ENCODE results near the gene KRT17.
"Not testable (repeated sequence)": the region's sequence is repeated elsewhere in the genome, so short reads cannot be mapped to it uniquely, and the experiment has no call there.

KRT17 gene

DNA sequence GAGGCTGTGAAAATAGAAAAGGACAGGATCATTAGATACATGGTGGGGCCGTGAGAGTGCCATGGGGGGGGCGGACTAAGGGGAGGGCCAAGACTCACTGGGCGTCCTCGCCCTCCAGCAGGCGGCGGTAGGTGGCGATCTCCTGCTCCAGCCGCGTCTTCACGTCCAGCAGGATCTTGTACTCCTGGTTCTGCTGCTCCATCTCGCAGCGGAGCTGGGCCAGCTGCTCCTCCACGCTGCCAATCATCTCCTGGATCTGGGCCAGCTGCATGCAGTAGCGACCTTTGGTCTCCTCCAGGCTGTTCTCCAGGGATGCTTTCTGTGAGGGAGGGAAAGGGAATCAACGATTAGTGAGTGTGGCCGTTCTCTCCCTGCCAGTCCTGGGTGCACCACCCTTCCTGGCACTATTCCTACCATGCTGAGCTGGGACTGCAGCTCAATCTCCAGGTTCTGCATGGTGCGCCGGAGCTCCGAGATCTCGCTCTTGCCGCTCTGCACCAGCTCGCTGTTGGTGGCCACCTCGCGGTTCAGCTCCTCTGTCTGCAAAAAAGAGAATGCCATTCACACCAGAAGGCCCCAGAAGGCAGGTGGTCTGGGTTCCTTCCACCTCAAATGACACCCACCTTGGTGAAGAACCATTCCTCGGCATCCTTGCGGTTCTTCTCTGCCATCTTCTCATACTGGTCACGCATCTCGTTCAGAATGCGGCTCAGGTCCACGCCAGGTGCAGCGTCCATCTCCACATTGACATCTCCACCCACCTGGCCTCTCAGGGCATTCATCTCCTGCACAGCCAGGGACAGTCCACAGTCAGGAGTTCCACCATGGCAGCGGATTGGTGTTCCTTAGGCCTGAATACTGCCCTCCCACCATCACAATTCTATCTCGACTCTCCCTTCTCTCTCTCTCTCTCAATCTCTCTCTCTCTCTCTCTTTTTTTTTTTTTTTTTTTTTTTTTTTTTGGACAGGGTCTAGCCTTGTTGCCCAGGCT lies 40.9 kb downstream of the KRT17 start:
- no peak for DNase-seq
- Histone ChIP-seq H3K27me3 (peaks cover 0 to 6% of the 10 kb centered on the region in 2 donors), H3K9me3 (no peaks in the 10 kb centered on the region), H3K36me3 (no peaks in the 10 kb centered on the region), H3K4me3 (no peak overlapping the region), H3K4me1 (peaks cover 0 to 18% (median 3%) of the 10 kb centered on the region in 4 donors), H3K27ac (no peak overlapping the region)
- intact Hi-C loops (cut with DNase I; ENCODE audit: low total_unique reads), result no loop called here
- no peak for TF ChIP-seq CTCF (IDR thresholded peaks at IDR 0.05)

DNA sequence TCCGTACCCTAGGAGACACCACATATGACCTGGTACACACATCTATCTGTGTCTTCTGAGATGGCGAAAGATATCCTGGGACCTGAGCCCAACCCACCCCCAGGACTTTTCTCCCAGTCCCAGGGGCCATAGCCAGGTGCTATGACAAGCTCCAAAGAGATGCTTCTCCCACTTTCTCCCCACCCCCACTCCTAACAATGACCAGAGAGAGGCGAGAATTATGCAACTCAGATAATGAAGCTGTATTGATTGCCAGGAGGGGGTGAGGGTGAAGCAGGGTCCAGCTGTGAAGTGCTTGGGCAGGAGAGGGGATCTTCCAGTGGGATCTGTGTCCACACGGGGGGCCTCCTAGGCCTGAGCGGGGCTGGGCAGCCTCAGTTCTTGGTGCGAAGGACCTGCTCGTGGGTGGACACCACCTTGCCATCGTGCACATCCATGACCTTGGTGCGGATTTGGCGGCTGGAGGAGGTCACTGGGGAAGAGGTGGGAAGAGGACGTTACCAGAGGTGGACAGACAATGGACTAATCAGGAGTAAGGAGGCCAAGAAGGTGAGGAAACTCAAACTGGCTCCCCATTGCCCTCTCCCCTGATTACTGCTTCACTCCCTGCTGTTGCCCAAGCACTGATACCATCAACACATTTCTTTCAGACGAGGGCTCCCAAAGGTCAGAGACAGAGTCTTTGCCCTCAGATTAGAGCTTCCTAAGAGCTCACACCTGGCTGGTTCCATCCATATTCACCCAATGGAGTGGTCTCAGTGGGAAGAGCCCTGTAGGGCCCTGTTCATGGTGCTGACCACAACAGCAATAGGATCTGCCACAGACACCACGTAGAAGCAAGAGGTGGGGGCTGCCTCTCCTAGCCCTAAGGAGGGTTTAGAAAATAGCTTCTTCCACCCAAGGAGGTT lies 42.1 kb downstream of the KRT17 start:
- H3K9me3 ChIP-seq; DNase-seq; H3K36me3 ChIP-seq; H3K4me3 ChIP-seq; H3K27ac ChIP-seq; intact Hi-C loops (cut with DNase I; ENCODE audit: low total_unique reads): not testable (repeated sequence)
- Histone ChIP-seq H3K27me3 (peaks cover 0 to 13% of the 10 kb centered on the region in 2 donors), H3K4me1 (peaks cover 0 to 15% (median 0%) of the 10 kb centered on the region in 4 donors)

DNA sequence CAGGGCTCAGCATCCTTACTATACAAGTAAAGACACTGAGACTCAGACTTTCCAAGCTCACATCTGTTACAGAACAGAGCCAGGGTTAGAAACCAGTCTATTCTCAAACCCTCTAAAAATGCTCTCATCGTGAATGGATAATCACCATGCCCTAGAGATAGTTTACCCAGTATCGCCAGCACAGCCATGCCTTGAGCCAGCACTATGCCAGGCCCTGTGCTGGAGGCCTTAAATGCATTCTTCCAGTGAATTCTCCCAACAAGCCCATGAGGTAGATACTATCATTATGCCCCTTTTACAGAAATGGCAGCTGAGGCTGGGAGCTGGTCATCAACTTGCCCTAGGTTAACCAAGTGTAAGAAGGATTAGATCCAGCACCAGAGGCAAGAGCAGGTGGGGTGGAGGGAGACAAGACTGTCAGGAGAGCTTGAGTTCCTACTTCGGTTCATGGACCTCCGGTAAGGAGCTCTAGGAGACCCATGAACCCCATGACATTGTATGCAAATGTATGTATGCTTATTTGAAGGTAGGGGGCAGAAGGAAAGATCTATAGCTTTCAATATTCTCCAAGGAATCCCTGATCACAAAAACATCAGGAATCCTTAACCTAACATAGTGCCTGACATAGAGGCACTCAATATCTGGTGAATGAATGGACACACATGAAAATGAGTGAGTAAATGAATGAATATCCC lies 42.9 kb downstream of the KRT17 start:
- no peak for TF ChIP-seq CTCF (IDR thresholded peaks at IDR 0.05)
- Histone ChIP-seq H3K4me3 (no peak overlapping the region), H3K9me3 (no peaks in the 10 kb centered on the region), H3K27me3 (peaks cover 0 to 19% of the 10 kb centered on the region in 2 donors), H3K27ac (no peak overlapping the region), H3K4me1 (peaks cover 0 to 15% (median 0%) of the 10 kb centered on the region in 4 donors), H3K36me3 (no peaks in the 10 kb centered on the region)
- intact Hi-C loops (cut with DNase I; ENCODE audit: low total_unique reads), result no loop called here
- DNase-seq, result no peak

DNA sequence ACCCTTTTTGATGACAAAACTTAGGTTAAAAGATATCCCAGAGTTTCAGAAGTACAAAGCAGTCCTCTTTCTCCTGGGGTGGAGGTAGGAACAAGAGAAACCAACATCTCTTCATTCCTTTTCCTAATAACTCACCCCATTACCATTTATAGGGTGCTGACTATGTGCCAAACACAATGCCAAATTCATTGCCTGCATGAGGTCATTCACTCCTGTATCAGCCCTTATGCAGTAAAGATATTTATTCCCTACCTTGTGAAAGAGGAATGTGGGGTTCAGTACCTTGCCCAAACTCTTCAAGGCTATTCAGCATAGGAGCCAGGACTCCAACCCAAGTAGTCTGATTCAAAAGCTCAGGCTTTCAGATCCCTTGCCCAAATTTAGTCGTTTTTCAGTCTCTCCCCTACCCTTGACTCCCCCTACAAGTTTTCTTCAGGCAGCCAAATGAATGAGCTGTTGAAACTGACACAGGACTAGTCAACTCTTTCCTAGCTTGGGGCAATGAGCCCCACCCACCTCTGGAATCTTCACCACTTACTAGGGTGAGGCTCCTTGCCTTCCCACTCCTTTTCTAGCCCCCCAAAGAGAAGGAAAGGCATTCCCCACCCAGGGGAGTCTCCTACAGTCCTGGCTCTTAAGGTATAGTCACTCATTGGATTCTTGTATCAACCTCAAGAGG lies 43.5 kb downstream of the KRT17 start:
- no peaks in the 10 kb centered on the region for H3K36me3 ChIP-seq
- no peak for DNase-seq
- TF ChIP-seq CTCF (IDR thresholded peaks at IDR 0.05), result no peak
- no peak overlapping the region for H3K27ac ChIP-seq
- intact Hi-C loops (cut with DNase I; ENCODE audit: low total_unique reads), result no loop called here
- no peak overlapping the region for H3K4me3 ChIP-seq
- H3K9me3 ChIP-seq, result no peaks in the 10 kb centered on the region
- H3K27me3 ChIP-seq, result peaks cover 0 to 22% of the 10 kb centered on the region in 2 donors
- peaks cover 0 to 15% (median 0%) of the 10 kb centered on the region in 4 donors for H3K4me1 ChIP-seq

GRCh38 chr17:41580244-41580575 lies 44.2 kb downstream of the KRT17 start:
- H3K36me3 ChIP-seq, result no peaks in the 10 kb centered on the region
- H3K9me3 ChIP-seq, result no peaks in the 10 kb centered on the region
- H3K4me1 ChIP-seq, result peaks cover 0 to 15% (median 0%) of the 10 kb centered on the region in 4 donors
- DNase-seq, result no peak
- H3K27ac ChIP-seq, result no peak overlapping the region
- no peak overlapping the region for H3K4me3 ChIP-seq
- peaks cover 0 to 26% of the 10 kb centered on the region in 2 donors for H3K27me3 ChIP-seq
- TF ChIP-seq CTCF (IDR thresholded peaks at IDR 0.05), result no peak
- intact Hi-C loops (cut with DNase I; ENCODE audit: low total_unique reads), result no loop called here
